IMR-90 (cell line): ENCODE measurements around the gene KCNMB2. TPM values are rescaled to one million over a fixed set of nuclear protein-coding genes. Genes with fewer than 3 reads are reported as not detected.

Experiments used
- ATAC-seq: fragments of 200-7000 bp; cut with Tn5 transposase; 2 replicates; pipeline ENCODE4 v1.9.1; 2020; ENCODE audit warnings: low read depth, mild to moderate bottlenecking, moderate library complexity
- BruUV-seq: library from RNA; stranded (reverse); fragments of 400-500 nt; replicated peaks from 2 replicates; lab custom pipeline; 2021; lab: Mats Ljungman, UMichigan
- CTCF ChIA-PET: fragments of 300-600 bp; formaldehyde crosslinking; extraction: SDS; loops from one replicate; lab custom pipeline; 2021; ENCODE audit warnings: antibody characterized with exemption; lab: Yijun Ruan, JAX
- POLR2A ChIA-PET: fragments of 300-600 bp; sonication (Branson Sonifier 250); formaldehyde crosslinking; loops from one replicate; lab custom pipeline; 2022; ENCODE audit warnings: antibody characterized with exemption; ENCODE audit not compliant: unreplicated experiment; lab: Charles Lee
- DNase-seq: peaks from one replicate; pipeline ENCODE4 v3.0.0; 2013
- H2AFZ ChIP-seq: replicated peaks from 2 replicates; pipeline ENCODE3; 2013; ENCODE audit warnings: low read length, mild to moderate bottlenecking; ENCODE audit not compliant: poor library complexity
- H2AK5ac ChIP-seq: 2 replicates; pipeline ENCODE4 v1.6.1; 2013; ENCODE audit warnings: low read depth, low read length, inconsistent platforms
- H2AK9ac ChIP-seq: replicated peaks from 2 replicates; pipeline ENCODE3; 2013; ENCODE audit warnings: mild to moderate bottlenecking, low read depth, low read length, moderate library complexity; ENCODE audit not compliant: poor library complexity
- H2BK120ac ChIP-seq: 2 replicates; pipeline ENCODE4 v1.6.1; 2013; ENCODE audit warnings: low read depth, low read length, inconsistent platforms
- H2BK15ac ChIP-seq: 3 replicates; pipeline ENCODE4 v1.6.1; 2013; ENCODE audit warnings: low read depth, low read length, inconsistent platforms
- H2BK20ac ChIP-seq: 2 replicates; pipeline ENCODE4 v1.6.1; 2013; ENCODE audit warnings: low read depth, mild to moderate bottlenecking, inconsistent platforms, low read length, moderate library complexity
- H2BK5ac ChIP-seq: 2 replicates; pipeline ENCODE4 v1.6.1; 2013; ENCODE audit warnings: mild to moderate bottlenecking, low read depth, low read length, inconsistent platforms; ENCODE audit not compliant: poor library complexity, severe bottlenecking
- H3K14ac ChIP-seq: replicated peaks from 2 replicates; pipeline ENCODE4 v1.6.1; 2013; ENCODE audit warnings: low read depth, low read length, inconsistent platforms
- H3K18ac ChIP-seq: 2 replicates; pipeline ENCODE4 v1.6.1; 2013; ENCODE audit warnings: low read depth, low read length, control low read depth
- H3K23ac ChIP-seq: 2 replicates; pipeline ENCODE4 v1.6.1; 2013; ENCODE audit warnings: low read depth, low read length, inconsistent platforms
- H3K27ac ChIP-seq: 2 replicates; pipeline ENCODE4 v1.5.1; 2013; ENCODE audit warnings: mild to moderate bottlenecking, control low read depth, low read length; ENCODE audit not compliant: insufficient read depth
- H3K27me3 ChIP-seq: 2 replicates; pipeline ENCODE4 v1.6.1; 2013; ENCODE audit warnings: low read length; ENCODE audit not compliant: control insufficient read depth, insufficient read depth
- H3K36me3 ChIP-seq: 2 replicates; pipeline ENCODE4 v1.6.1; 2013; ENCODE audit warnings: low read length, mixed read lengths; ENCODE audit not compliant: control insufficient read depth, insufficient read depth
- H3K4ac ChIP-seq: 2 replicates; pipeline ENCODE4 v1.6.1; 2013; ENCODE audit warnings: low read depth, low read length, inconsistent platforms
- H3K4me1 ChIP-seq: 2 replicates; pipeline ENCODE4 v1.6.1; 2013; ENCODE audit warnings: low read length, mixed read lengths; ENCODE audit not compliant: control insufficient read depth, insufficient read depth
- H3K4me2 ChIP-seq: 2 replicates; pipeline ENCODE4 v1.6.1; 2013; ENCODE audit warnings: low read depth, mild to moderate bottlenecking, control low read depth, low read length, moderate library complexity
- H3K4me3 ChIP-seq: 2 replicates; pipeline ENCODE4 v1.5.1; 2013; ENCODE audit warnings: low read depth, mild to moderate bottlenecking, control low read depth, low read length, moderate library complexity; ENCODE audit not compliant: insufficient read depth
- H3K56ac ChIP-seq: 2 replicates; pipeline ENCODE4 v1.6.1; 2013; ENCODE audit warnings: low read length, inconsistent platforms; ENCODE audit not compliant: insufficient read depth; ENCODE audit errors: extremely low read depth
- H3K79me1 ChIP-seq, 2 experiments: 2 replicates each; pipeline ENCODE4 v1.6.1; 2013; ENCODE audit warnings: low read length in 2 of 2, inconsistent platforms in 1 of 2, low read depth in 1 of 2
- H3K9ac ChIP-seq: 2 replicates; pipeline ENCODE4 v1.6.1; 2013; ENCODE audit warnings: low read depth, low read length, control low read depth
- H3K9me1 ChIP-seq: 2 replicates; pipeline ENCODE4 v1.6.1; 2013; ENCODE audit warnings: low read length, inconsistent platforms; ENCODE audit not compliant: insufficient read depth
- H3K9me3 ChIP-seq: 2 replicates; pipeline ENCODE4 v1.6.1; 2013; ENCODE audit warnings: low read length; ENCODE audit not compliant: control insufficient read depth, insufficient read depth
- H4K20me1 ChIP-seq: 2 replicates; pipeline ENCODE4 v1.6.1; 2013; ENCODE audit warnings: low read length, inconsistent platforms; ENCODE audit not compliant: insufficient read depth
- H4K5ac ChIP-seq: 2 replicates; pipeline ENCODE4 v1.6.1; 2013; ENCODE audit warnings: mild to moderate bottlenecking, low read depth, low read length, control low read depth
- H4K8ac ChIP-seq, 2 experiments: 2 replicates each; pipeline ENCODE4 v1.6.1; 2013; ENCODE audit warnings: low read depth in 2 of 2, low read length in 2 of 2, control low read depth in 1 of 2, inconsistent platforms in 1 of 2
- H4K91ac ChIP-seq: 2 replicates; pipeline ENCODE4 v1.6.1; 2013; ENCODE audit warnings: low read depth, low read length, inconsistent platforms; ENCODE audit not compliant: insufficient read depth
- BHLHE40 ChIP-seq: fragments of 150-350 bp; IDR thresholded peaks from 2 replicates; pipeline ENCODE4 v1.6.1; 2016; ENCODE audit warnings: mild to moderate bottlenecking, low read depth, low read length
- CEBPB ChIP-seq: IDR thresholded peaks from 2 replicates; pipeline ENCODE4 v1.6.1; 2012; ENCODE audit warnings: low read depth, low read length, improper control_type of control experiment
- CHD1 ChIP-seq: IDR thresholded peaks from 2 replicates; pipeline ENCODE4 v1.6.1; 2012; ENCODE audit warnings: low read depth, low read length, improper control_type of control experiment
- CTCF ChIP-seq: conservative IDR thresholded peaks from 2 replicates; pipeline ENCODE4 v1.5.1; 2012; ENCODE audit warnings: mild to moderate bottlenecking, low read depth, low read length, improper control_type of control experiment
- ELK1 ChIP-seq: fragments of 150-350 bp; IDR thresholded peaks from 2 replicates; pipeline ENCODE4 v1.6.1; 2016; ENCODE audit warnings: low read depth, mild to moderate bottlenecking, low read length, moderate library complexity, borderline replicate concordance
- FOS ChIP-seq: fragments of 150-350 bp; IDR thresholded peaks from 2 replicates; pipeline ENCODE4 v1.6.1; 2016; ENCODE audit warnings: low read depth, low read length
- MAFK ChIP-seq: IDR thresholded peaks from 2 replicates; pipeline ENCODE4 v1.6.1; 2012; ENCODE audit warnings: low read depth, low read length, improper control_type of control experiment
- MAZ ChIP-seq: IDR thresholded peaks from 2 replicates; pipeline ENCODE4 v1.6.1; 2012; ENCODE audit warnings: low read depth, mild to moderate bottlenecking, low read length, improper control_type of control experiment, moderate library complexity, borderline replicate concordance
- MXI1 ChIP-seq: IDR thresholded peaks from 2 replicates; pipeline ENCODE4 v1.6.1; 2012; ENCODE audit warnings: low read depth, mild to moderate bottlenecking, low read length, moderate library complexity, borderline replicate concordance
- NFE2L2 ChIP-seq: fragments of 150-350 bp; IDR thresholded peaks from 2 replicates; pipeline ENCODE4 v1.6.1; 2016; ENCODE audit warnings: low read depth, mild to moderate bottlenecking, low read length
- POLR2A ChIP-seq: IDR thresholded peaks from 2 replicates; pipeline ENCODE4 v1.6.1; 2012; ENCODE audit warnings: mild to moderate bottlenecking, low read depth, low read length
- RAD21 ChIP-seq: IDR thresholded peaks from 2 replicates; pipeline ENCODE4 v1.6.1; 2012; ENCODE audit warnings: low read length, improper control_type of control experiment
- RCOR1 ChIP-seq: IDR thresholded peaks from 2 replicates; pipeline ENCODE4 v1.6.1; 2012; ENCODE audit warnings: mild to moderate bottlenecking, low read length, improper control_type of control experiment; ENCODE audit not compliant: insufficient replicate concordance
- RFX5 ChIP-seq: IDR thresholded peaks from 2 replicates; pipeline ENCODE4 v1.8.0; 2012; ENCODE audit warnings: low read depth, mild to moderate bottlenecking, low read length, moderate library complexity
- SMC3 ChIP-seq: fragments of 150-350 bp; IDR thresholded peaks from 2 replicates; pipeline ENCODE4 v1.6.1; 2016; ENCODE audit warnings: low read depth, mild to moderate bottlenecking, antibody characterized with exemption, low read length, moderate library complexity
- USF2 ChIP-seq: fragments of 150-350 bp; IDR thresholded peaks from 2 replicates; pipeline ENCODE4 v1.6.1; 2017; ENCODE audit warnings: mild to moderate bottlenecking, antibody characterized with exemption, low read length, low read depth
- WGBS, 2 experiments: methylation state at CpG; one replicate each; pipeline versions ENCODE4 v1.1.5 to v1.1.7; 2013; ENCODE audit warnings: missing lambda C conversion rate in 2 of 2; ENCODE audit not compliant: insufficient read length in 1 of 2; ENCODE audit errors: extremely low coverage in 2 of 2; 5-methylcytosine and 5-hydroxymethylcytosine counted together
- dilution Hi-C: fragments of 300-500 bp; cut with HindIII; formaldehyde crosslinking; loops from one replicate; pipeline ENCODE4 v1.14.3; 2018; ENCODE audit warnings: low sequenced_read_pairs; ENCODE audit not compliant: unreplicated experiment
- in situ Hi-C: fragments of 300-500 bp; cut with MboI; formaldehyde crosslinking; loops from 3 replicates; pipeline ENCODE4 v1.14.3; 2019; ENCODE audit warnings: low sequenced_read_pairs, inconsistent platforms, mixed read lengths
- intact Hi-C: fragments of 100-400 bp; cut with micrococcal nuclease; formaldehyde crosslinking; loops from 2 replicates; pipeline ENCODE4 v1.10.0; 2022
- polyA plus RNA-seq, 3 experiments: library from polyadenylated mRNA; depleted of rRNA; stranded (reverse); fragments of >200 nt; gene quantifications; 2 replicates each; pipeline ENCODE4 v1.2.3, GENCODE V29; 2012; ENCODE audit warnings: low replicate concordance in 1 of 3
- total RNA-seq: library from RNA; depleted of rRNA; stranded (reverse); fragments of >200 nt; gene quantifications from 2 replicates; pipeline ENCODE4 v1.2.3, GENCODE V29; 2012

KCNMB2 gene
- total and polyA plus RNA-seq, 2 of the 4 experiments (the other 2 are of a cell fraction), result not detected

- H3K56ac ChIP-seq, result no peak overlapping the region
- ChIA-PET POLR2A (no interaction called here), CTCF (no interaction called here)
- no peak overlapping the region for H2AK5ac ChIP-seq
- H3K9me1 ChIP-seq, result no peaks in the 10 kb centered on the region
- H4K8ac ChIP-seq, result no peak overlapping the region
- in situ Hi-C loops (no loop called here), dilution Hi-C loops (no loop called here), intact Hi-C loops (no loop called here)
- H3K4ac ChIP-seq, result no peak overlapping the region
- H2BK20ac ChIP-seq, result no peak overlapping the region
- no peak overlapping the region for H3K23ac ChIP-seq
- H3K4me2 ChIP-seq, result no peak overlapping the region
- no peak overlapping the region for H3K9ac ChIP-seq
- no peak overlapping the region for H3K14ac ChIP-seq
- H4K20me1 ChIP-seq, result no peaks in the 10 kb centered on the region
- no peak overlapping the region for H2BK15ac ChIP-seq
- TF ChIP-seq CTCF (no peak), RAD21 (no peak), MXI1 (no peak), NFE2L2 (no peak), BHLHE40 (no peak), ELK1 (no peak), POLR2A (no peak), MAZ (no peak), CEBPB (no peak), RCOR1 (no peak), MAFK (no peak), SMC3 (no peak), RFX5 (no peak), FOS (no peak), USF2 (no peak), CHD1 (no peak)
- no TSS peak for BruUV-seq
- H3K79me1 ChIP-seq, result no peaks in the 10 kb centered on the region
- H3K27ac ChIP-seq, result no peak overlapping the region
- no peak overlapping the region for H4K5ac ChIP-seq
- no peaks in the 10 kb centered on the region for H3K9me3 ChIP-seq
- H2BK5ac ChIP-seq, result no peak overlapping the region
- no peak overlapping the region for H2BK120ac ChIP-seq
- H3K4me3 ChIP-seq, result no peak overlapping the region
- ATAC-seq (no peak), DNase-seq (no peak)
- H2AFZ ChIP-seq, result no peak overlapping the region
- H3K18ac ChIP-seq, result no peak overlapping the region
- no peaks in the 10 kb centered on the region for H3K4me1 ChIP-seq
- no CpG with 5 or more reads among the region's 3 CpGs for WGBS, 2 experiments
- H3K36me3 ChIP-seq, result no peaks in the 10 kb centered on the region
- no peaks in the 10 kb centered on the region for H3K27me3 ChIP-seq
- H2AK9ac ChIP-seq, result no peak overlapping the region
- no peak overlapping the region for H4K91ac ChIP-seq
Observed at GRCh38 chr3:178771511-178771910, 235.3 kb downstream of the KCNMB2 start.
